MM.1S (cell line): Measurements from ENCODE around the gene TAF4B.
"Not testable (repeated sequence)": the region's sequence is repeated elsewhere in the genome, so short reads cannot be mapped to it uniquely, and the experiment has no call there.

Experiments used
- DNase-seq: peaks from one replicate; pipeline ENCODE4 v3.0.0-alpha.2; 2015
- H2AFZ ChIP-seq: fragments of 300-600 bp; sonication (generic); 2 replicates; pipeline ENCODE4 v1.6.0; 2016; ENCODE audit warnings: antibody characterized with exemption, low read length
- H3F3A ChIP-seq: fragments of 300-600 bp; sonication (generic); 2 replicates; pipeline ENCODE4 v1.6.1; 2016; ENCODE audit warnings: mild to moderate bottlenecking, antibody characterized with exemption, low read length, moderate library complexity, mixed read lengths; ENCODE audit not compliant: insufficient read depth
- H3K27ac ChIP-seq: fragments of 300-600 bp; sonication (generic); 2 replicates; pipeline ENCODE4 v1.5.1; 2016; ENCODE audit warnings: mild to moderate bottlenecking, low read length
- H3K27me3 ChIP-seq: fragments of 300-600 bp; sonication (generic); replicated peaks from 2 replicates; pipeline ENCODE4 v1.6.0; 2016; ENCODE audit warnings: low read length; ENCODE audit not compliant: insufficient read depth
- H3K36me3 ChIP-seq: fragments of 300-600 bp; sonication (generic); replicated peaks from 2 replicates; pipeline ENCODE4 v1.6.1; 2016; ENCODE audit warnings: mild to moderate bottlenecking, low read length, mixed read lengths; ENCODE audit not compliant: insufficient read depth
- H3K4me1 ChIP-seq: fragments of 300-600 bp; sonication (generic); 2 replicates; pipeline ENCODE4 v1.6.1; 2016; ENCODE audit warnings: low read length, mixed read lengths
- H3K4me2 ChIP-seq: fragments of 300-600 bp; sonication (generic); 2 replicates; pipeline ENCODE4 v1.6.0; 2016; ENCODE audit warnings: low read depth, low read length
- H3K4me3 ChIP-seq: fragments of 300-600 bp; sonication (generic); 2 replicates; pipeline ENCODE4 v1.5.1; 2016; ENCODE audit warnings: low read length, mixed read lengths
- H3K79me2 ChIP-seq: fragments of 300-600 bp; sonication (generic); 2 replicates; pipeline ENCODE4 v1.6.1; 2016; ENCODE audit warnings: mixed run types, low read length, mixed read lengths
- H3K9ac ChIP-seq: fragments of 300-600 bp; sonication (generic); 2 replicates; pipeline ENCODE4 v1.6.1; 2016; ENCODE audit warnings: low read length, mixed read lengths
- H3K9me2 ChIP-seq: fragments of 300-600 bp; sonication (generic); replicated peaks from 2 replicates; pipeline ENCODE4 v1.6.1; 2016; ENCODE audit warnings: mild to moderate bottlenecking, low read length, mixed read lengths; ENCODE audit not compliant: insufficient read depth
- H3K9me3 ChIP-seq: fragments of 300-600 bp; sonication (generic); replicated peaks from 2 replicates; pipeline ENCODE4 v1.6.1; 2016; ENCODE audit warnings: mild to moderate bottlenecking, low read length, mixed read lengths; ENCODE audit not compliant: insufficient read depth
- H4K20me1 ChIP-seq: fragments of 300-600 bp; sonication (generic); 2 replicates; pipeline ENCODE4 v1.6.1; 2016; ENCODE audit warnings: mild to moderate bottlenecking, low read length, moderate library complexity, mixed read lengths; ENCODE audit not compliant: insufficient read depth
- EZH2 ChIP-seq: fragments of 300-600 bp; sonication (generic); optimal IDR thresholded peaks from 2 replicates; pipeline ENCODE3; 2017; ENCODE audit warnings: low read depth, mild to moderate bottlenecking, antibody characterized with exemption, low read length, mixed read lengths
- EZH2phosphoT487 ChIP-seq: fragments of 300-600 bp; sonication (generic); IDR thresholded peaks from 2 replicates; pipeline ENCODE4 v1.6.1; 2018; ENCODE audit warnings: antibody characterized with exemption, low read length
- TF ChIP-seq, protein P1 (sequence below): fragments of 300-600 bp; sonication (generic); IDR thresholded peaks from 2 replicates; pipeline ENCODE4 v1.5.1; 2016; ENCODE audit warnings: antibody characterized with exemption, low read length, mixed read lengths

The TAF4B gene

DNA sequence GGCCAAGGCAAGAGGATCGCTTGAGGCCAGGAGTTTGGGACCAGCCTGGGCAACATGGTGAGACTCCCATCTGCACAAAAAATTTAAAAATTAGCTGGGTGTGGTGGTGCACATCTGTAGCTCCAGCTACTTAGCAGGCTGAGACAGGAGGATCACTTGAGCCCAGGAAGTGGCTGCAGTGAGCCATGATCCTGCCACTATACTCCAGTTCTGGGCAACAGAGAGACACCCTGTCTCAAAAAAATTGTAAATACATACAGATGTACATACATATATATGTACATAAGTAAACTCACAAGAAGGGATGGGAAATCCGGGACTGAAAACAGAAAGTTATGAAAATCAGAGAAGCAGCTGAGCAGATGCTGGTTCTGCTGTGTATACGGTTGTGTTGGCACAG lies 29.6 kb upstream of the TAF4B start:
- Histone ChIP-seq H2AFZ (no peak overlapping the region), H3K9ac (no peak overlapping the region), H3K27me3 (no peaks in the 10 kb centered on the region), H4K20me1 (no peaks in the 10 kb centered on the region), H3K27ac (no peak overlapping the region), H3K9me3 (no peaks in the 10 kb centered on the region), H3K9me2 (no peaks in the 10 kb centered on the region), H3K36me3 (no peaks in the 10 kb centered on the region), H3K4me1 (peaks cover 3% of the 10 kb centered on the region), H3K4me3 (no peak overlapping the region), H3K79me2 (no peaks in the 10 kb centered on the region), H3K4me2 (no peak overlapping the region), H3F3A (no peaks in the 10 kb centered on the region)
- TF ChIP-seq, protein P1, sequence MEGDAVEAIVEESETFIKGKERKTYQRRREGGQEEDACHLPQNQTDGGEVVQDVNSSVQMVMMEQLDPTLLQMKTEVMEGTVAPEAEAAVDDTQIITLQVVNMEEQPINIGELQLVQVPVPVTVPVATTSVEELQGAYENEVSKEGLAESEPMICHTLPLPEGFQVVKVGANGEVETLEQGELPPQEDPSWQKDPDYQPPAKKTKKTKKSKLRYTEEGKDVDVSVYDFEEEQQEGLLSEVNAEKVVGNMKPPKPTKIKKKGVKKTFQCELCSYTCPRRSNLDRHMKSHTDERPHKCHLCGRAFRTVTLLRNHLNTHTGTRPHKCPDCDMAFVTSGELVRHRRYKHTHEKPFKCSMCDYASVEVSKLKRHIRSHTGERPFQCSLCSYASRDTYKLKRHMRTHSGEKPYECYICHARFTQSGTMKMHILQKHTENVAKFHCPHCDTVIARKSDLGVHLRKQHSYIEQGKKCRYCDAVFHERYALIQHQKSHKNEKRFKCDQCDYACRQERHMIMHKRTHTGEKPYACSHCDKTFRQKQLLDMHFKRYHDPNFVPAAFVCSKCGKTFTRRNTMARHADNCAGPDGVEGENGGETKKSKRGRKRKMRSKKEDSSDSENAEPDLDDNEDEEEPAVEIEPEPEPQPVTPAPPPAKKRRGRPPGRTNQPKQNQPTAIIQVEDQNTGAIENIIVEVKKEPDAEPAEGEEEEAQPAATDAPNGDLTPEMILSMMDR = no peak
- no peak for TF ChIP-seq EZH2phosphoT487
- TF ChIP-seq EZH2 = no peak
- no peak for DNase-seq

DNA sequence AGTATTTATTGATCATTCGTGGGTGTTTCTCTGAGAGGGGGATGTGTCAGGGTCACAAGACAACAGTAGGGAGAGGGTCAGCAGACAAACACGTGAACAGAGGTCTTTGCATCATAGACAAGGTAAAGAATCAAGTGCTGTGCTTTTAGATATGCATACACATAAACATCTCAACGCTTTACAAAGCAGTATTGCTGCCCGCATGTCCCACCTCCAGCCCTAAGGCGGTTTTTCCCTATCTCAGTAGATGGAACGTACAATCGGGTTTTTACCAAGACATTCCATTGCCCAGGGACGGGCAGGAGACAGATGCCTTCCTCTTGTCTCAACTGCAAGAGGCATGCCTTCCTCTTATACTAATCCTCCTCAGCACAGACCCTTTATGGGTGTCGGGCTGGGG lies 24.2 kb upstream of the TAF4B start:
- not testable (repeated sequence) for H3F3A ChIP-seq, H3K27me3 ChIP-seq, H3K9me2 ChIP-seq, H3K79me2 ChIP-seq, DNase-seq, H4K20me1 ChIP-seq, H3K9ac ChIP-seq, H3K4me2 ChIP-seq, H3K27ac ChIP-seq, H3K4me1 ChIP-seq, H2AFZ ChIP-seq, H3K4me3 ChIP-seq, H3K9me3 ChIP-seq, H3K36me3 ChIP-seq

DNA sequence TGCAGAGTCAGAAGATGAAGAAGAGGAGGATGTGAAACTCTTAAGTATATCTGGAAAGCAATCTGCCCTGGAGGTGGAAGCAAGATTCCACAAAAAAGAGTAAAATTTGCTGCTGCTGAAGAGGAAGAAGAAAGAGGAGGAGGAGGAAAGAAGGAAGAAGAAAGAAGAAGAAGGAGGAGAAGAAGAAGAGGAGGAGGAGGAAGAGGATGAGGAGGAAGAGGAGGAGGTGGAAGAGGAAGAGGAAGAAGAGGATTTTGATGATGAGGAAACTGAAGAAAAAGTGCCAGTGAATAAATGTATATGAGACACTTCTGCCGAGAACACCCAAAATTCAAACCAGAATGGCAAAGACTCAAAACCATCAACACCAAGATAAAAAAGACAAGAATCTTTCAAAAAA lies 20.9 kb upstream of the TAF4B start:
- no peaks in the 10 kb centered on the region for H3K36me3 ChIP-seq
- H3K27ac ChIP-seq = no peak overlapping the region
- no peak overlapping the region for H2AFZ ChIP-seq
- H4K20me1 ChIP-seq = no peaks in the 10 kb centered on the region
- H3K9me3 ChIP-seq = no peaks in the 10 kb centered on the region
- no peaks in the 10 kb centered on the region for H3K27me3 ChIP-seq
- H3K9ac ChIP-seq = no peak overlapping the region
- TF ChIP-seq, protein P1 = no peak
- TF ChIP-seq EZH2phosphoT487 = no peak
- TF ChIP-seq EZH2 = no peak
- no peak overlapping the region for H3K4me3 ChIP-seq
- H3K9me2 ChIP-seq = no peaks in the 10 kb centered on the region
- H3K4me1 ChIP-seq = no peaks in the 10 kb centered on the region
- DNase-seq = no peak
- no peaks in the 10 kb centered on the region for H3F3A ChIP-seq
- no peak overlapping the region for H3K4me2 ChIP-seq
- H3K79me2 ChIP-seq = no peaks in the 10 kb centered on the region

DNA sequence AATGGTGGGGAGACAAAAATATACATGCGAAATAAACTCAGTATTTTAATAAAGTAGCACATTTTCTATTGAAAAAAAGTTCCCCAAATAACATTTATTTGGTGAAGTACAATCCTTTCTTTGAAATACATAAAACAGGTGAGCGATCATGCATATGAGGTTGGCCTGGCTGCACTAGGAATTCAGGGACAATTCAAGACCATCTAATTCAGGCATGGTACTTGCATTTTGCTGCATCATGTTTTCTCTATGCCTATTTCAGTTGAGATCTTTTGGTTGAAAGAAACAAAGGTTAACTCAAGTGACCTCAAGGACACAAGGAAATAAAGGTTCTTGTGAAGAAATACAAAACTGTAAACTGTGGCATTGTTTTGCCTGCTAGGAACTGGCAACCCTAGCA lies 19.8 kb upstream of the TAF4B start:
- no peaks in the 10 kb centered on the region for H3K9me3 ChIP-seq

More for the DNA sequence above, 19.8 kb upstream of the TAF4B start:
- H3K79me2 ChIP-seq = no peaks in the 10 kb centered on the region
- no peak for TF ChIP-seq EZH2phosphoT487
- no peak for TF ChIP-seq EZH2
- no peak overlapping the region for H2AFZ ChIP-seq
- no peak overlapping the region for H3K27ac ChIP-seq
- H3K4me3 ChIP-seq = no peak overlapping the region
- no peaks in the 10 kb centered on the region for H3K36me3 ChIP-seq
- no peaks in the 10 kb centered on the region for H3K27me3 ChIP-seq
- no peak overlapping the region for H3K4me2 ChIP-seq
- DNase-seq = no peak
- no peaks in the 10 kb centered on the region for H3K4me1 ChIP-seq
- no peaks in the 10 kb centered on the region for H3K9me2 ChIP-seq
- no peaks in the 10 kb centered on the region for H4K20me1 ChIP-seq
- no peak overlapping the region for H3K9ac ChIP-seq
- no peaks in the 10 kb centered on the region for H3F3A ChIP-seq
